HepG2 (cell line): ENCODE measurements around the gene EIF1. TPM values are rescaled to one million over a fixed set of nuclear protein-coding genes. Genes with fewer than 3 reads are reported as not detected.

ENCODE experiments used
- ATAC-seq: fragments of 200-7000 bp; cut with Tn5 transposase; 3 replicates; pipeline ENCODE4 v1.9.1; 2020; ENCODE audit warnings: mild to moderate bottlenecking, moderate library complexity
- BruUV-seq: library from RNA; stranded (reverse); fragments of 400-500 nt; replicated peaks from 2 replicates; lab custom pipeline; 2021; lab: Mats Ljungman, UMichigan
- CTCF ChIA-PET: fragments of 300-600 bp; formaldehyde crosslinking; extraction: SDS; loops from one replicate; lab custom pipeline; 2021; ENCODE audit warnings: low total read pairs, inconsistent platforms, low intra/inter-chr PET ratio; lab: Yijun Ruan, JAX
- POLR2A ChIA-PET: fragments of 350-600 bp; sonication (Branson Sonifier 250); formaldehyde crosslinking; loops from one replicate; lab custom pipeline; 2020; ENCODE audit warnings: antibody characterized with exemption, inconsistent platforms; lab: Yijun Ruan, JAX
- DNase-seq: peaks from one replicate; pipeline ENCODE4 v3.0.0-alpha.2; 2015; ENCODE audit warnings: low spot score
- FAIRE-seq: peaks from 3 replicates; lab custom pipeline; 2011; peaks lifted over from hg19 to GRCh38; lab: Jason Lieb, UNC
- H2AFZ ChIP-seq: one replicate; pipeline ENCODE4 v1.6.1; 2011; ENCODE audit warnings: low read length, inconsistent platforms
- H3K27ac ChIP-seq: fragments of 300-600 bp; 3 replicates; pipeline ENCODE4 v1.8.0; 2011; ENCODE audit warnings: mixed run types, mild to moderate bottlenecking, mixed read lengths, low read length, inconsistent platforms; ENCODE audit not compliant: insufficient read depth; ENCODE audit errors: extremely low read length
- H3K27me3 ChIP-seq, 2 experiments: fragments of 200-600 bp in 1 of 2; 2 replicates in 1 of 2; 3 replicates in 1 of 2; pipeline versions ENCODE4 v1.6.0 to v1.8.0; 2011; ENCODE audit warnings: low read length in 2 of 2, mild to moderate bottlenecking in 2 of 2, moderate library complexity in 2 of 2, inconsistent platforms in 1 of 2; ENCODE audit not compliant: insufficient read depth in 2 of 2, control insufficient read depth in 1 of 2
- H3K36me3 ChIP-seq, 2 experiments: fragments of 200-600 bp in 1 of 2; replicated peaks in 1 of 2; 2 replicates in 1 of 2; 3 replicates in 1 of 2; pipeline versions ENCODE4 v1.5.1 to v1.8.0; 2011; ENCODE audit warnings: low read length in 2 of 2, inconsistent platforms in 1 of 2; ENCODE audit not compliant: insufficient read depth in 2 of 2, control insufficient read depth in 1 of 2
- H3K4me1 ChIP-seq: 2 replicates; pipeline ENCODE4 v1.5.1; 2012; ENCODE audit warnings: low read length, inconsistent platforms; ENCODE audit not compliant: insufficient read depth
- H3K4me2 ChIP-seq: 2 replicates; pipeline ENCODE4 v1.6.0; 2011; ENCODE audit warnings: low read depth, low read length, inconsistent platforms
- H3K4me3 ChIP-seq, 3 experiments: fragments of 200-600 bp in 1 of 3; sonication (generic), shearing (Covaris generic) in 1 of 3; replicated peaks in 1 of 3; 2 replicates each; pipeline ENCODE4 v1.5.1; 2011 to 2016; ENCODE audit warnings: low read length in 3 of 3, inconsistent platforms in 2 of 3, low read depth in 2 of 3, mild to moderate bottlenecking in 2 of 3, control low read depth in 1 of 3, mixed read lengths in 1 of 3; ENCODE audit not compliant: insufficient read depth in 1 of 3
- H3K79me2 ChIP-seq: one replicate; pipeline ENCODE4 v1.6.1; 2011; ENCODE audit warnings: low read length, inconsistent platforms; ENCODE audit not compliant: insufficient read depth
- H3K9ac ChIP-seq: 2 replicates; pipeline ENCODE4 v1.6.0; 2011; ENCODE audit warnings: mild to moderate bottlenecking, low read depth, low read length, inconsistent platforms; ENCODE audit not compliant: insufficient read depth
- H3K9me3 ChIP-seq: 2 replicates; pipeline ENCODE4 v1.5.1; 2012; ENCODE audit warnings: mild to moderate bottlenecking, low read length
- H4K20me1 ChIP-seq: 2 replicates; pipeline ENCODE4 v1.6.0; 2011; ENCODE audit warnings: inconsistent platforms, mild to moderate bottlenecking, low read length, moderate library complexity; ENCODE audit not compliant: insufficient read depth
- SPEN ChIP-seq: sonication (generic); formaldehyde crosslinking; IDR thresholded peaks from 2 replicates; pipeline ENCODE4 v1.5.1; 2020; ENCODE audit warnings: low read depth, mild to moderate bottlenecking, missing genetic modification reagents
- ZNF224 ChIP-seq: sonication (generic); formaldehyde crosslinking; IDR thresholded peaks from 2 replicates; pipeline ENCODE4 v1.5.0; 2020; ENCODE audit warnings: mild to moderate bottlenecking, missing genetic modification reagents
- ZNF235 ChIP-seq: sonication (generic); formaldehyde crosslinking; IDR thresholded peaks from 2 replicates; pipeline ENCODE4 v1.8.1; 2023; ENCODE audit warnings: mild to moderate bottlenecking, missing genetic modification reagents, borderline replicate concordance
- ZNF335 ChIP-seq: sonication (generic); formaldehyde crosslinking; IDR thresholded peaks from 2 replicates; pipeline ENCODE4 v1.4.0; 2020; ENCODE audit warnings: missing genetic modification reagents
- ZNF556 ChIP-seq: sonication (generic); formaldehyde crosslinking; IDR thresholded peaks from 2 replicates; pipeline ENCODE4 v1.4.0; 2020; ENCODE audit warnings: mild to moderate bottlenecking, missing genetic modification reagents, borderline replicate concordance
- ZNF768 ChIP-seq: sonication (generic); formaldehyde crosslinking; IDR thresholded peaks from 2 replicates; pipeline ENCODE4 v1.4.0; 2020; ENCODE audit warnings: missing genetic modification reagents
- ZNF782 ChIP-seq: sonication (generic); formaldehyde crosslinking; IDR thresholded peaks from 2 replicates; pipeline ENCODE4 v1.4.0; 2020; ENCODE audit warnings: missing genetic modification reagents, mild to moderate bottlenecking, borderline replicate concordance
- WGBS: methylation state at CpG from one replicate; pipeline ENCODE4 v1.1.6; 2017; ENCODE audit warnings: low lambda C conversion rate; 5-methylcytosine and 5-hydroxymethylcytosine counted together
- in situ Hi-C: cut with HindIII; loops from 2 replicates; pipeline ENCODE4 v1.10.0; 2017; ENCODE audit warnings: low pct_unique_long_range_greater_than_20kb; ENCODE audit not compliant: extremely low pct_ligation_motif_present
- intact Hi-C: fragments of 100-400 bp; cut with micrococcal nuclease; formaldehyde crosslinking; loops from one replicate; pipeline ENCODE4 v1.10.0; 2022; ENCODE audit not compliant: unreplicated experiment
- polyA plus RNA-seq, 8 experiments: library from polyadenylated mRNA; depleted of rRNA in 3 of 8; stranded (reverse) in 7 of 8; unstranded in 1 of 8; fragments of >200 nt; fragmentation: Illumina TruSeq in 4 of 8; extraction: Trizol in 4 of 8; gene quantifications; 2 replicates each; pipeline versions ENCODE4 v1.2.1 to v1.2.3, GENCODE V29; 2011 to 2016; ENCODE audit warnings: low read depth in 4 of 8, missing spikeins in 1 of 8, mixed read lengths in 1 of 8; ENCODE audit not compliant: insufficient read depth in 1 of 8
- total RNA-seq, 5 experiments: library from RNA; depleted of rRNA; stranded (reverse); fragments of >200 nt; fragmentation: Illumina TruSeq; extraction: Trizol; gene quantifications; 2 replicates each; pipeline ENCODE4 v1.2.3, GENCODE V29; 2016; ENCODE audit warnings: low read depth in 1 of 5

Gene EIF1
- total and polyA plus RNA-seq, 2 of the 13 experiments (the other 11 are each of a cell fraction or from before 2014, with no cell fraction given), result 147 to 517 TPM

DNA sequence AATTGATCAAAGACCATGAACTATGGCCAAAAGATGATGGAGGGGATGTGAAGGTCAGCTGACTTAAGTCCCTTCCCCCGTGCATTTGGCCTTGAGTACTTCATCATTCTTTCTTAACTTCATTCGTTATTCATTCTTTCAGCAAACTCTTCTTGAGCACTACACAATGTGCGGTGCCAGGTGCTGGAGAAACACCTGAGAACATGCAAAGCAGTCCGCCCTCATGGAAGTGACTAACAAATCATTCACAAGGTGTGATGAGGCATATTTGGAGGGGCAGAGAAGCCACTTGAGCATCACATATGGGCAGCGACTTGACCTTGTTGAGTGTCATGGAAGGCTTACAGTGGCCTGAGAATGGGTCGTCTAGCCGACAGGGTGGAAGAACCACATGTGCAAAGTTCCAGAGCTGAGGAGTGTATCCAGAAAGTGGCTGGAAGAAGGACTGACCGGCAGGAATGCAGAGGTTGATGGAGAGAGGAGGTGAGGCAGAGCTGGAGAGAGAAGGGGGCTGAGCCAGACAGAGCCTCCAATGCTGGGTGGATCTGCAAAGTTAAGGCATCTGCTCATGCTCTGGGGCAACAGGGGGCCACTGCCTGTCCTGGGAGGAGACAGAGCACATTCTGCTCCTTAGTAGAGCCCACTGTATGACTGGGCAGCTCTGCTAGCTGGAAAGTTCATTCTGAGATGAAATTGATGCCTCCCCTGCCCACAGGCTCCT is 25.1 kb upstream of the EIF1 start:
- Histone ChIP-seq H3K36me3 (no peaks in the 10 kb centered on the region), H2AFZ (no peak overlapping the region), H3K9ac (no peak overlapping the region), H3K4me2 (no peak overlapping the region), H3K4me1 (peaks cover 39% of the 10 kb centered on the region), H3K9me3 (no peaks in the 10 kb centered on the region), H3K27me3 (peaks cover 2 to 37% of the 10 kb centered on the region in 2 experiments; a peak in 4 of 5 replicates), H3K4me3 (no peak overlapping the region), H3K79me2 (no peaks in the 10 kb centered on the region), H3K27ac (no peak overlapping the region), H4K20me1 (no peaks in the 10 kb centered on the region)
- intact Hi-C loops (loop anchor here (2.0 to 10.0 kb wide), 3 partner anchors 69 to 1049 kb away; no protein-coding TSS in a partner anchor), in situ Hi-C loops (loop anchor here (5.0 kb wide), 3 partner anchors 116 to 1046 kb away; no protein-coding TSS in a partner anchor)
- ATAC-seq (no peak), FAIRE-seq (no peak), DNase-seq (no peak)
- no TSS peak for BruUV-seq
- ChIA-PET CTCF (interaction anchor here (1.4 to 8.5 kb wide), 11 partner anchors 14 to 1048 kb away, joined by 5 to 242 read pairs (median 10); partner anchors contain the start of gene EIF1), POLR2A (interaction anchor here (2.6 kb wide), 1 partner anchor 25 kb away, joined by 17 read pairs; the partner anchor contains the start of gene EIF1)
- 0 out of 2 replicates have a peak, but pooled peaks have one; percentile 2 for TF ChIP-seq SPEN
- TF ChIP-seq ZNF224 (CRISPR knock-in tag), result 0 out of 2 replicates have a peak, but pooled peaks have one; percentile 8
- TF ChIP-seq ZNF556 (CRISPR knock-in tag), result no peak
- TF ChIP-seq ZNF235, result 0 out of 2 replicates have a peak, but pooled peaks have one; percentile 15
- WGBS, result 27% methylated on average over 8 of the region's 8 CpGs

DNA sequence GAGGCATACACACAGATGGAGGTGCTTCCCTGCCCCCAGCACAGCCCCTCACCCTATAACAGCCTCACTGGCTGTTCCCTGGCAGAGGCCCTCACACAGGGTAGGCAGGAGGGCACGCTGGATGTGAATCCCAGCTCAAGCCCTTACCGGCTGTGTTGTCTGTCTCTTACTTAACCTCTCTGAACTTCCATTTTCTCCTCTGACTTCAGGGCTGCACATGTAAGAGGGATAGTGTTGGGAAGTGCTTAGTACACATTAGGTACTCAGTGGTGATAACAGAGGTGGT is 24.6 kb upstream of the EIF1 start:
- ChIA-PET POLR2A (interaction anchor here (2.6 kb wide), 1 partner anchor 25 kb away, joined by 17 read pairs; the partner anchor contains the start of gene EIF1), CTCF (interaction anchor here (3.3 to 8.5 kb wide), 3 partner anchors 15 to 860 kb away, joined by 37 to 242 read pairs (median 84); no protein-coding TSS in a partner anchor)
- H3K36me3 ChIP-seq, result no peaks in the 10 kb centered on the region
- no peak overlapping the region for H3K4me2 ChIP-seq
- BruUV-seq, result no TSS peak
- H4K20me1 ChIP-seq, result no peaks in the 10 kb centered on the region
- H3K9me3 ChIP-seq, result no peaks in the 10 kb centered on the region
- in situ Hi-C loops (loop anchor here (5.0 kb wide), 3 partner anchors 117 to 1047 kb away; no protein-coding TSS in a partner anchor), intact Hi-C loops (loop anchor here (10.0 kb wide), 2 partner anchors 69 to 1049 kb away; no protein-coding TSS in a partner anchor)
- FAIRE-seq (no peak), DNase-seq (no peak), ATAC-seq (no peak)
- H3K9ac ChIP-seq, result no peak overlapping the region
- TF ChIP-seq ZNF782 (CRISPR knock-in tag) (no peak), ZNF335 (CRISPR knock-in tag) (no peak), ZNF768 (peak; percentile 65)
- H3K4me3 ChIP-seq, result no peak overlapping the region
- 18% methylated on average over 2 of the region's 2 CpGs for WGBS
- H3K4me1 ChIP-seq, result peaks cover 39% of the 10 kb centered on the region
- H3K27ac ChIP-seq, result no peak overlapping the region
- H3K79me2 ChIP-seq, result no peaks in the 10 kb centered on the region
- H3K27me3 ChIP-seq, result peaks cover 0 to 32% of the 10 kb centered on the region in 2 experiments; a peak in 3 of 5 replicates
- no peak overlapping the region for H2AFZ ChIP-seq
